Left ventricle myocardium inferior (tissue), 1 donor: ENCODE measurements around the gene TMEM117. TPM values are rescaled to one million over a fixed set of nuclear protein-coding genes. Genes with fewer than 3 reads are reported as not detected.

Experiments used
- DNase-seq: peaks from one replicate; pipeline ENCODE4 v3.0.0-alpha.2; 2020
- H3K27ac ChIP-seq: fragments of 200-600 bp; replicated peaks from 2 replicates; pipeline ENCODE4 v1.8.0; 2021
- H3K27me3 ChIP-seq: fragments of 200-600 bp; 2 replicates; pipeline ENCODE4 v1.8.0; 2021; ENCODE audit warnings: low read depth
- H3K36me3 ChIP-seq: fragments of 200-600 bp; 2 replicates; pipeline ENCODE4 v1.8.0; 2021
- H3K4me1 ChIP-seq: fragments of 200-600 bp; 2 replicates; pipeline ENCODE4 v1.8.0; 2021
- H3K4me3 ChIP-seq: fragments of 200-600 bp; 2 replicates; pipeline ENCODE4 v1.8.0; 2021; ENCODE audit warnings: mild to moderate bottlenecking, moderate library complexity
- H3K9me3 ChIP-seq: fragments of 200-600 bp; replicated peaks from 2 replicates; pipeline ENCODE4 v1.8.0; 2021
- intact Hi-C: fragments of 100-400 bp; cut with micrococcal nuclease; formaldehyde crosslinking; loops from one replicate; pipeline ENCODE4 v1.11.0; 2022
- total RNA-seq: library from RNA; stranded (reverse); fragmentation: NEBNext Ultra II Directional; extraction: Animal tissue kit (Norgen Biotek cat#: 25700); gene quantifications from one replicate; pipeline ENCODE4 v1.2.1, GENCODE V29; 2021
- TF ChIP-seq, protein P1 (sequence below): fragments of 200-600 bp; IDR thresholded peaks from 2 replicates; pipeline ENCODE4 v1.8.0; 2021; ENCODE audit warnings: antibody characterized with exemption, mild to moderate bottlenecking, borderline replicate concordance
- donor health status: DM: no; HTN: yes; CAD: no; lungs with severe emphysema.

The TMEM117 gene
- total RNA-seq, 1 donor from 2014 or later, result 6.7 TPM

DNA sequence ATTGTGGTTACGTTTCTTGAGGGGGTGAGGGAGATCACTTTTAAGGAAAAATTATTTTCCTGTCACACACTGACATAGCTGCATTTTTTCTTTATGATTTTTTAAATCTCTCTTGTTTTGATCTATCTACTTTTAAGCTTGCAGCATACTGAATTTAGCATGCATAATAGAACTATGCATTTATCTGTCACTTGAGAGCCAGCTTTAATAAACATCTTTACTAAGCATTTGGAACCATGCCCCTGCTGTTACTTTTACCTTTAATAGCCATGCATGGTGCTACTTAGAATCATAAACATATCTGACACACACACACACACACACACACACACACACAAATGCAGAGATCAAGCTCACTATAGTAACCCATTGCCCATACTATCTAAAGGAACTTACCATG is 554.0 kb downstream of the TMEM117 start:
- no peak for DNase-seq
- intact Hi-C loops, result no loop called here
- H3K9me3 ChIP-seq, result no peaks in the 10 kb centered on the region
- TF ChIP-seq, protein P1, sequence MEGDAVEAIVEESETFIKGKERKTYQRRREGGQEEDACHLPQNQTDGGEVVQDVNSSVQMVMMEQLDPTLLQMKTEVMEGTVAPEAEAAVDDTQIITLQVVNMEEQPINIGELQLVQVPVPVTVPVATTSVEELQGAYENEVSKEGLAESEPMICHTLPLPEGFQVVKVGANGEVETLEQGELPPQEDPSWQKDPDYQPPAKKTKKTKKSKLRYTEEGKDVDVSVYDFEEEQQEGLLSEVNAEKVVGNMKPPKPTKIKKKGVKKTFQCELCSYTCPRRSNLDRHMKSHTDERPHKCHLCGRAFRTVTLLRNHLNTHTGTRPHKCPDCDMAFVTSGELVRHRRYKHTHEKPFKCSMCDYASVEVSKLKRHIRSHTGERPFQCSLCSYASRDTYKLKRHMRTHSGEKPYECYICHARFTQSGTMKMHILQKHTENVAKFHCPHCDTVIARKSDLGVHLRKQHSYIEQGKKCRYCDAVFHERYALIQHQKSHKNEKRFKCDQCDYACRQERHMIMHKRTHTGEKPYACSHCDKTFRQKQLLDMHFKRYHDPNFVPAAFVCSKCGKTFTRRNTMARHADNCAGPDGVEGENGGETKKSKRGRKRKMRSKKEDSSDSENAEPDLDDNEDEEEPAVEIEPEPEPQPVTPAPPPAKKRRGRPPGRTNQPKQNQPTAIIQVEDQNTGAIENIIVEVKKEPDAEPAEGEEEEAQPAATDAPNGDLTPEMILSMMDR, result no peak
- no peak overlapping the region for H3K27ac ChIP-seq
- no peak overlapping the region for H3K4me3 ChIP-seq
- peaks cover 9% of the 10 kb centered on the region for H3K36me3 ChIP-seq
- no peaks in the 10 kb centered on the region for H3K4me1 ChIP-seq
- H3K27me3 ChIP-seq, result no peaks in the 10 kb centered on the region

DNA sequence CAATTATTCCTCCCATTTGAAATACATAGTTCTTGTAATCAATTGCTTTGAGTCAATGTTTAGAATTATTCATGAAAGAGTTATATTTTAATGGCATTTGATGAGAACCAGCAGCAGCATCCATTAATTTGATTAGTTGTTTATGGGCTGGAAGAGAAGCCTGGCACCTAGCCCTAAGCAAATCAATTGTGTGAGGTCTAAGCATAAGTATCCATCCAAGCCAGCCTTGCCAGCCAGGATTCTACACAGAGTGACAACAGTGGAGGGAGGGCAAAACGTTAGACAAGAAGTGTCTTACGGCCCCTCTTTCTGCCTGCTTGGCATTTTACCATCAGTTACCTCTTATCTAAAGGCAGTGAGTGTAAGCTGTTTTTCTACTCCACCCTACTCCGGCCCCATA is 561.8 kb downstream of the TMEM117 start:
- Histone ChIP-seq H3K27me3 (no peaks in the 10 kb centered on the region), H3K4me1 (no peaks in the 10 kb centered on the region), H3K36me3 (no peaks in the 10 kb centered on the region), H3K27ac (no peak overlapping the region), H3K9me3 (no peaks in the 10 kb centered on the region), H3K4me3 (no peak overlapping the region)
- intact Hi-C loops, result no loop called here
- TF ChIP-seq, protein P1, result no peak
- no peak for DNase-seq

DNA sequence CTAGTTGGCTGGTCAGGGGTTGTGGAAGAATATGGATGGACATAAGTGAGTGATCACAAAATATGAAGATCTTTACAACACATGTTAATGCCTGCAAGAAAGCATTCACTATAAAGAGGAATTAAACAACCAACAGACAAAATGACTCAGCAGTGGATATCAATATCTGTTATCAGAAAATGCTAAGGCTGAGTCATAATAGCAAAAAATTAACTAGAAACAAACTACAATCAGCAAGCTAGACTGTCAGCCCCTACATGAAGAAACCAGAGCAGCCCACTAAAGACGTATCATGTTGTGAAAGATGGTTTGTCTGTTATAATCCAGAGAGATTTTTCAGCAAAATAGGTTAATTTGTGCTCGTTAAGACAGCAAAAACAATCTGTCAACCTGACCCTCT is 567.3 kb downstream of the TMEM117 start:
- no peaks in the 10 kb centered on the region for H3K9me3 ChIP-seq
- no peaks in the 10 kb centered on the region for H3K36me3 ChIP-seq
- TF ChIP-seq, protein P1, result no peak
- no peak overlapping the region for H3K4me3 ChIP-seq
- H3K27me3 ChIP-seq, result no peaks in the 10 kb centered on the region
- H3K4me1 ChIP-seq, result no peaks in the 10 kb centered on the region
- intact Hi-C loops, result no loop called here
- DNase-seq, result no peak
- H3K27ac ChIP-seq, result no peak overlapping the region

DNA sequence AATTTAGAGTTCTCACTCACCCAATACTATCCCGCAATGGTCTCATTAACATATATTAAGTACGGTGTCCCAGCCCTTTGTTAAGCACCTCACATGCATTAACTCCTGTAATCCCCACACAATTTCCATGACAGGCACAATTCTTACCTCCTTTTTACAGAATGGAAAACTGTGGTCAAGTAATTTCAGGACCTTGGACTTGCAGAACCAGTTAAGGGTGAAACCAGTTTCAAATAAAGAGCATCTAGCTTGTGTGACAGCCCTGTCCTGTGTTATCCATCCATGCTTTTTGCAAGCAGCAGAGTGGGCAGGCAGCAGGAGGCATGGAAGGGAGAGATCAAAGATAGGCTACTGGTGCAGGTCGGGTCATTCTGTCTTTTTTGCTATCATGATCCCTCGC is 569.4 kb downstream of the TMEM117 start:
- Histone ChIP-seq H3K27ac (no peak overlapping the region), H3K4me1 (no peaks in the 10 kb centered on the region), H3K9me3 (no peaks in the 10 kb centered on the region), H3K36me3 (no peaks in the 10 kb centered on the region), H3K27me3 (no peaks in the 10 kb centered on the region), H3K4me3 (no peak overlapping the region)
- no peak for DNase-seq
- intact Hi-C loops, result no loop called here
- TF ChIP-seq, protein P1, result no peak

DNA sequence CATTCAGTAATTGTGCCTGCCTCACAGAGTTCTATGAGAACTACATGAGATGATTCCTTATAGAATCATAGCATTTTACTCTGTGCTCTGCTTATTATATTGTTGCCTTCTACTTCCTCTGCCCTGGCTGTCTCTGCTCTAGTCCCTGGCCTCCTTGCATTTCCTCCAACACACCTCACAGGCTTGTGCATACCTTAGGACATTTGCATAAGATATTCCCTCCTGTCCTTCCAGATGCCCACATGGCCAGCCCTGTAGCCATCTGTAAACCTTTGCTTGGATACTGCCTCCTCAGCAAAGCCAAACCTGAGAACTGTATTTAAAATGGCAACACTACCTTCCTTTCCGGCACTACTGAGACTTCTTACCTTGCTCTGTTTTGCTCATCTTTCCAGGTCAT is 586.7 kb downstream of the TMEM117 start:
- intact Hi-C loops, result no loop called here
- Histone ChIP-seq H3K27ac (no peak overlapping the region), H3K4me3 (no peak overlapping the region), H3K9me3 (no peaks in the 10 kb centered on the region), H3K27me3 (peaks cover 3% of the 10 kb centered on the region), H3K4me1 (no peaks in the 10 kb centered on the region), H3K36me3 (no peaks in the 10 kb centered on the region)
- no peak for DNase-seq
- TF ChIP-seq, protein P1, result no peak

DNA sequence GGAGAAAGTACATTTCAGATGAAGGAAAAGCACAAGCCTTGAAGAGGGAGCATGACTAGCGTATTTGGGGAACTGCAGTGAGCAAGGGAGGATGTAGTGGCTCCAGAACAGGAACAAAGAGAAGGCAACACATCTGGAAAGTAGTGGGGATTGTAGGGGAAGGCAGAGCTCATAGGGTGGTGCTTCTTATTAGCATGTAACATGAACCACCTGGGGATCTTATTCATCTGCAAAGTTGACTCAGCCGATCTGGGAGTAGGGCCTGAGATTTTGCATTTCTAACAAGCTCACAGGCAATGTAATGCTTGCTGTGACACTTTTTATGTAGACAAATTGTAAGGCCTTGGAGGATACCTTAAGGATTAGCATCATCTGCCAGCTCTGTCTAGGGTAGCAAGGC is 592.9 kb downstream of the TMEM117 start:
- Histone ChIP-seq H3K9me3 (no peaks in the 10 kb centered on the region), H3K36me3 (no peaks in the 10 kb centered on the region), H3K27me3 (peaks cover 11% of the 10 kb centered on the region), H3K4me1 (no peaks in the 10 kb centered on the region), H3K27ac (no peak overlapping the region), H3K4me3 (no peak overlapping the region)
- intact Hi-C loops, result no loop called here
- DNase-seq, result no peak
- TF ChIP-seq, protein P1, result no peak
